ENCODE results near the gene BICC1. TPM values are rescaled to one million over a fixed set of nuclear protein-coding genes. Genes with fewer than 3 reads are reported as not detected.

The BICC1 gene
- polyA plus RNA-seq, 1 donor (not counting 4 experiments of a cell fraction or from before 2014, with no cell fraction given), result 4.2 TPM

GRCh38 chr10:58753425-58753824 lies 240.8 kb downstream of the BICC1 start:
- H3K27me3 ChIP-seq (ENCODE audit: control insufficient read depth, extremely low read depth, insufficient read depth, low read length), result no peaks in the 10 kb centered on the region
- no peak overlapping the region for H3K4me2 ChIP-seq (ENCODE audit: control insufficient read depth, extremely low read depth, insufficient read depth, low read depth, low read length)
- no peaks in the 10 kb centered on the region for H3K79me2 ChIP-seq (ENCODE audit: control insufficient read depth, insufficient read depth, low read length)
- H3K27ac ChIP-seq (ENCODE audit: control insufficient read depth, insufficient read depth, low read length), result no peak overlapping the region
- TF ChIP-seq CTCF (optimal IDR thresholded peaks at IDR 0.05 in 1 of 3, IDR thresholded peaks at IDR 0.05 in 1 of 3, conservative IDR thresholded peaks at IDR 0.05 in 1 of 3; ENCODE audit: extremely low read depth in 1 of 3, insufficient read depth in 2 of 3, low read length in 3 of 3) (no peak), EZH2 (IDR thresholded peaks at IDR 0.05; ENCODE audit: low read length) (no peak)
- H3K4me3 ChIP-seq (ENCODE audit: control insufficient read depth in 2 of 3, extremely low read depth in 1 of 3, insufficient read depth in 2 of 3, low read depth in 1 of 3, low read length in 3 of 3), result no peak overlapping the region
- no peaks in the 10 kb centered on the region for H3K36me3 ChIP-seq (ENCODE audit: control insufficient read depth in 2 of 2, extremely low read depth in 1 of 2, insufficient read depth in 2 of 2, low read length in 2 of 2)
- dilution Hi-C loops (cut with MboI; ENCODE audit: extremely low pct_ligation_motif_present, low sequenced_read_pairs), result no loop called here
- no peaks in the 10 kb centered on the region for H3K9me1 ChIP-seq (ENCODE audit: control insufficient read depth, extremely low read depth, insufficient read depth, low read length)
- FAIRE-seq (no peak), DNase-seq (ENCODE audit: low read depth, low spot score) (no peak)
- H2AFZ ChIP-seq (ENCODE audit: control insufficient read depth, low read length), result no peak overlapping the region
- H3K9me3 ChIP-seq (ENCODE audit: control insufficient read depth, low read depth, low read length), result no peaks in the 10 kb centered on the region
- no peaks in the 10 kb centered on the region for H4K20me1 ChIP-seq (ENCODE audit: control insufficient read depth, extremely low read depth, insufficient read depth, low read length)
- H3K9ac ChIP-seq (ENCODE audit: control insufficient read depth, extremely low read depth, insufficient read depth, low read length), result no peak overlapping the region
- peaks cover 8% of the 10 kb centered on the region for H3K4me1 ChIP-seq (ENCODE audit: control insufficient read depth, extremely low read depth, insufficient read depth, low read length)

- Histone ChIP-seq H3K4me2 (ENCODE audit: control insufficient read depth, extremely low read depth, insufficient read depth, low read depth, low read length) (no peak overlapping the region), H3K27ac (ENCODE audit: control insufficient read depth, insufficient read depth, low read length) (no peak overlapping the region), H3K79me2 (ENCODE audit: control insufficient read depth, insufficient read depth, low read length) (no peaks in the 10 kb centered on the region)
These were observed 242.0 kb downstream of the BICC1 start for GRCh38 chr10:58754469-58755339.

More at GRCh38 chr10:58754469-58755339, 242.0 kb downstream of the BICC1 start:
- TF ChIP-seq CTCF (optimal IDR thresholded peaks at IDR 0.05 in 1 of 3, IDR thresholded peaks at IDR 0.05 in 1 of 3, conservative IDR thresholded peaks at IDR 0.05 in 1 of 3; ENCODE audit: extremely low read depth in 1 of 3, insufficient read depth in 2 of 3, low read length in 3 of 3) (no peak), EZH2 (IDR thresholded peaks at IDR 0.05; ENCODE audit: low read length) (no peak)
- DNase-seq (ENCODE audit: low read depth, low spot score), result no peak
- H3K27me3 ChIP-seq (ENCODE audit: control insufficient read depth, extremely low read depth, insufficient read depth, low read length), result no peaks in the 10 kb centered on the region
- H3K9me3 ChIP-seq (ENCODE audit: control insufficient read depth, low read depth, low read length), result no peaks in the 10 kb centered on the region
- no peaks in the 10 kb centered on the region for H3K9me1 ChIP-seq (ENCODE audit: control insufficient read depth, extremely low read depth, insufficient read depth, low read length)
- dilution Hi-C loops (cut with MboI; ENCODE audit: extremely low pct_ligation_motif_present, low sequenced_read_pairs), result no loop called here
- H3K36me3 ChIP-seq (ENCODE audit: control insufficient read depth in 2 of 2, extremely low read depth in 1 of 2, insufficient read depth in 2 of 2, low read length in 2 of 2), result no peaks in the 10 kb centered on the region
- H3K4me1 ChIP-seq (ENCODE audit: control insufficient read depth, extremely low read depth, insufficient read depth, low read length), result peaks cover 8% of the 10 kb centered on the region
- H2AFZ ChIP-seq (ENCODE audit: control insufficient read depth, low read length), result no peak overlapping the region
- FAIRE-seq, result no peak
- no peaks in the 10 kb centered on the region for H4K20me1 ChIP-seq (ENCODE audit: control insufficient read depth, extremely low read depth, insufficient read depth, low read length)
- H3K9ac ChIP-seq (ENCODE audit: control insufficient read depth, extremely low read depth, insufficient read depth, low read length), result no peak overlapping the region
- H3K4me3 ChIP-seq (ENCODE audit: control insufficient read depth in 2 of 3, extremely low read depth in 1 of 3, insufficient read depth in 2 of 3, low read depth in 1 of 3, low read length in 3 of 3), result no peak overlapping the region

Measured in keratinocyte (primary cell).